ENCODE results near the gene SH2D6. TPM values are rescaled to one million over a fixed set of nuclear protein-coding genes. Genes with fewer than 3 reads are reported as not detected.

SH2D6 gene
- total and polyA plus RNA-seq, 2 of the 8 experiments (the other 6 are each of a cell fraction or from before 2014, with no cell fraction given), result 0.42 TPM; not detected in 1

DNA sequence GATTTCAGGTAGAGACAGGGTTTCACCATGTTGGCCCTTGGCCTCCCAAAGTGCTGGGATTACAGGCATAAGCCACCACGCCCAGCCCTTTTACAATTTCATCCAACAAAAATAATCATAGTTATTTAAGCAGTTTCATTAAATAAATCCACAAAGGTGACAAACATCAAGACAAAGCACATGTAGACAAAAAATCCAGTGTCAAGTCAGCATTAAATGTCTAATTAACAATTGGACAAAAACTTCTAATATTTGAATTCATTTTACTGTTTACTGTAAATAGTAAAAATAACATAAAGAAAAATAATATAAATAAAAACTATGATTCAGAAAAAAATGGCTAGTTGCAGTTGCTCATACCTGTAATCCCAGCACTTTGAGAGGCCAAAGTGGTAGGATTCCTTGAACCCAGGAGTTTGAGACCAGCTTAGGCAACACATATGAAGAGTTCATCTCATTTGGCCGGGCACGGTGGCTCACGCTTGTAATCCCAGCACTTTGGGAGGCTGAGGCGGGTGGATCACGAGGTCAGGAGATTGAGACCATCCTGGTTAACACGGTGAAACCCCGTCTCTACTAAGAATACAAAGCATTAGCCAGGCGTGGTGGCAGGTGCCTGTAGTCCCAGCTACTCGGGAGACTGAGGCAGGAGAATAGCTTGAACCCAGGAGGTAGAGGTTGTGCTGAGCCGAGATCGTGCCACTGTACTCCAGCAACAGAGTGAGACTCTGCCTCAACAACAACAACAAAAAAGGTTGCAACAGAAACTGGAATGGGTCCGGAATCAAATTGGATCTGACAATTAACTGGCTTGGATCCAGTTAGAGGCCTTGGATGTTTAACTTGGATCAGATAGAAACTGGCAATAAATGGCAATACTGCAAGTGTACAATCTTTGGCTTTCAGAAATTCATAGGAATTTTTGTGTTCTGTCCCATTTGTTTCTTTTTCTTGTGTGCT, 63.6 kb downstream of the SH2D6 start:
- no peak overlapping the region for H3K27ac ChIP-seq (ENCODE audit: low read depth, low read length)
- no peak for FAIRE-seq
- no peak overlapping the region for H3K9ac ChIP-seq (replicated peaks in 1 of 4; ENCODE audit: extremely low read depth in 1 of 4, low read depth in 3 of 4, low read length in 3 of 4)
- H3K23ac ChIP-seq (ENCODE audit: insufficient read length), result no peak overlapping the region
- no peak overlapping the region for H3K4me2 ChIP-seq (ENCODE audit: insufficient read depth in 1 of 2, low read depth in 2 of 2, low read length in 2 of 2)
- WGBS, 2 experiments (ENCODE audit: extremely low coverage in 1 of 2, insufficient coverage in 1 of 2, insufficient read length in 1 of 2, insufficient replicate concordance in 2 of 2, low coverage in 1 of 2, low lambda C conversion rate in 2 of 2, missing lambda C conversion rate in 1 of 2), result 95% methylated on average over 13 of the region's 13 CpGs; no CpG with 5 or more reads in 1 of the 2 experiments
- H3K9me3 ChIP-seq (ENCODE audit: insufficient read depth in 2 of 2, low read depth in 1 of 2, low read length in 1 of 2), result no peaks in the 10 kb centered on the region
- H3K27me3 ChIP-seq (replicated peaks in 1 of 4; ENCODE audit: control insufficient read depth in 3 of 4, extremely low read depth in 1 of 4, insufficient read depth in 3 of 4, low read length in 3 of 4), result no peaks in the 10 kb centered on the region
- H3K23me2 ChIP-seq (ENCODE audit: low read depth, low read length), result no peaks in the 10 kb centered on the region
- ChIA-PET POLR2A (ENCODE audit: partially characterized antibody) (no interaction called here), CTCF (ENCODE audit: partially characterized antibody) (no interaction called here)
- no peak overlapping the region for H2BK15ac ChIP-seq (ENCODE audit: low read length)
- no peak overlapping the region for H2AK5ac ChIP-seq (ENCODE audit: low read depth, low read length)
- H2BK120ac ChIP-seq (replicated peaks; ENCODE audit: low read depth, low read length), result no peak overlapping the region
- H2BK12ac ChIP-seq (ENCODE audit: low read depth, low read length), result no peak overlapping the region
- H2BK20ac ChIP-seq (ENCODE audit: low read length), result no peak overlapping the region
- no peaks in the 10 kb centered on the region for H3K4me1 ChIP-seq (replicated peaks in 1 of 4; ENCODE audit: control insufficient read depth in 3 of 4, insufficient read depth in 4 of 4, low read length in 3 of 4)
- H3K36me3 ChIP-seq (ENCODE audit: control insufficient read depth in 2 of 4, insufficient read depth in 4 of 4, low read length in 3 of 4), result no peaks in the 10 kb centered on the region
- no peak for DNase-seq (ENCODE audit: low read depth in 1 of 2, low spot score in 2 of 2)
- no peaks in the 10 kb centered on the region for H4K20me1 ChIP-seq (replicated peaks in 1 of 2; ENCODE audit: control insufficient read depth in 1 of 2, insufficient read depth in 2 of 2, low read length in 2 of 2)
- no peak overlapping the region for H3K56ac ChIP-seq (replicated peaks; ENCODE audit: insufficient read length, low read depth, low read length)
- no peaks in the 10 kb centered on the region for H3K79me1 ChIP-seq (ENCODE audit: low read depth, low read length)
- H3K14ac ChIP-seq (ENCODE audit: insufficient read length), result no peak overlapping the region
- no peak overlapping the region for H4K5ac ChIP-seq (ENCODE audit: insufficient read length, low read depth, low read length)
- H4K8ac ChIP-seq (ENCODE audit: extremely low read depth, insufficient read depth, low read length), result no peak overlapping the region
- H2AFZ ChIP-seq (ENCODE audit: low read length), result no peak overlapping the region
- no peak overlapping the region for H3K4ac ChIP-seq (replicated peaks; ENCODE audit: insufficient read length, low read depth, low read length)
- H4K91ac ChIP-seq (replicated peaks; ENCODE audit: insufficient read length, low read length), result no peak overlapping the region
- H3K18ac ChIP-seq (ENCODE audit: extremely low read depth, low read length), result no peak overlapping the region
- no peak overlapping the region for H2BK5ac ChIP-seq (ENCODE audit: low read depth, low read length)
- H3K79me2 ChIP-seq (ENCODE audit: control insufficient read depth in 1 of 2, insufficient read depth in 2 of 2, low read length in 2 of 2), result no peaks in the 10 kb centered on the region
- no peak overlapping the region for H3K4me3 ChIP-seq (ENCODE audit: extremely low read depth in 1 of 4, insufficient read depth in 2 of 4, low read depth in 3 of 4, low read length in 4 of 4)
- TF ChIP-seq, protein P1, sequence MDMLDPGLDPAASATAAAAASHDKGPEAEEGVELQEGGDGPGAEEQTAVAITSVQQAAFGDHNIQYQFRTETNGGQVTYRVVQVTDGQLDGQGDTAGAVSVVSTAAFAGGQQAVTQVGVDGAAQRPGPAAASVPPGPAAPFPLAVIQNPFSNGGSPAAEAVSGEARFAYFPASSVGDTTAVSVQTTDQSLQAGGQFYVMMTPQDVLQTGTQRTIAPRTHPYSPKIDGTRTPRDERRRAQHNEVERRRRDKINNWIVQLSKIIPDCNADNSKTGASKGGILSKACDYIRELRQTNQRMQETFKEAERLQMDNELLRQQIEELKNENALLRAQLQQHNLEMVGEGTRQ (IDR thresholded peaks at IDR 0.05; ENCODE audit: low read length), result no peak
- TF ChIP-seq TAF7 (optimal IDR thresholded peaks at IDR 0.05; ENCODE audit: borderline replicate concordance, low read depth, low read length), result no peak
- no peak for TF ChIP-seq MAFK (IDR thresholded peaks at IDR 0.05; ENCODE audit: low read depth, low read length)
- TF ChIP-seq PHF8 (conservative IDR thresholded peaks at IDR 0.05; ENCODE audit: low read depth, low read length), result no peak

Measured in H1 (cell line).